Loucy (cell line): ENCODE data around the gene FDXR.

Experiments
- EZH2phosphoT487 ChIP-seq: fragments of 200-600 bp; IDR thresholded peaks from 2 replicates; pipeline ENCODE4 v1.6.1; 2018; ENCODE audit warnings: antibody characterized with exemption, mild to moderate bottlenecking, moderate library complexity, borderline replicate concordance
- TF ChIP-seq, protein P1 (sequence below): fragments of 200-600 bp; sonication (generic); conservative IDR thresholded peaks from 2 replicates; pipeline ENCODE4 v1.5.1; 2014; ENCODE audit warnings: mild to moderate bottlenecking, antibody characterized with exemption, low read length

DNA sequence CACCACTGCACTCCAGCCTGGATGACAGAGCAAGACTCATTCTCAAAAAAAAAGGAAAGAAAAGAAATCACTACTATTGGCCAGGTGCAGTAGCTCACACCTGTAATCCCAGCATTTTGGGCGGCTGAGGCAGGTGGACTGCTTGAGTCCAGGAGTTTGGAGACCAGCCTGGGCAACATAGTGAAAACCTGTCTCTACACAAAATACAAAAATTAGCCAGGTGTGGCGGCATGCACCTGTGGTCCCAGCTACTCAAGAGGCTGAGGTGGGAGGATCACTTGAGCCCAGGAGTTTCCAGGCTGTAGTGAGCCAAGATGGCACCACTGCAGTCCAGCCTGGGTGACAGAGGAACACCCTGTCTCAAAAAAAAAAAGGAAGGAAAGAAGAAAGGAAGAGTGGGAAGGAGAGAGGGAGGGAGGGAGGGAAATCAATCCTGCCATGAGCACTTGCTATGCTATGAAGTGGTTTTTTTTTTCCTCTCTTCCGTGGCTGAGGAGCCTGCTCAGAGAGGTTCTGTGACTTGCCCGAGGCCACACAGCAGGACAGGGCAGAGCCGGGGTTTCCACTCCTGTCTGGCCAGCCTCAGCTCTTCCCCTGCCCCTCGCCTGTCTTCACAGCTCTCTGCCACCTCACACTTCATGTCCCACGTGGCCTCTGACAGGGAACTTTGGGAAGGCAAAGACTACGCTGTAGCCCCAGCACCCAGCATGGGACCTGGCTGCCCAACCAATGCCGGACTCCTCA, 24.0 kb downstream of the FDXR start:
- TF ChIP-seq, protein P1, sequence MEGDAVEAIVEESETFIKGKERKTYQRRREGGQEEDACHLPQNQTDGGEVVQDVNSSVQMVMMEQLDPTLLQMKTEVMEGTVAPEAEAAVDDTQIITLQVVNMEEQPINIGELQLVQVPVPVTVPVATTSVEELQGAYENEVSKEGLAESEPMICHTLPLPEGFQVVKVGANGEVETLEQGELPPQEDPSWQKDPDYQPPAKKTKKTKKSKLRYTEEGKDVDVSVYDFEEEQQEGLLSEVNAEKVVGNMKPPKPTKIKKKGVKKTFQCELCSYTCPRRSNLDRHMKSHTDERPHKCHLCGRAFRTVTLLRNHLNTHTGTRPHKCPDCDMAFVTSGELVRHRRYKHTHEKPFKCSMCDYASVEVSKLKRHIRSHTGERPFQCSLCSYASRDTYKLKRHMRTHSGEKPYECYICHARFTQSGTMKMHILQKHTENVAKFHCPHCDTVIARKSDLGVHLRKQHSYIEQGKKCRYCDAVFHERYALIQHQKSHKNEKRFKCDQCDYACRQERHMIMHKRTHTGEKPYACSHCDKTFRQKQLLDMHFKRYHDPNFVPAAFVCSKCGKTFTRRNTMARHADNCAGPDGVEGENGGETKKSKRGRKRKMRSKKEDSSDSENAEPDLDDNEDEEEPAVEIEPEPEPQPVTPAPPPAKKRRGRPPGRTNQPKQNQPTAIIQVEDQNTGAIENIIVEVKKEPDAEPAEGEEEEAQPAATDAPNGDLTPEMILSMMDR: no peak
- no peak for TF ChIP-seq EZH2phosphoT487
